Cardiac fibroblast (primary cell): ENCODE results near the gene PARP8.

Source experiments
- DNase-seq, 2 donors: peaks; one replicate each; pipeline versions ENCODE4 v3.0.0 to v3.0.0-alpha.2; 2010; ENCODE audit warnings: low read depth in 2 of 2
- H3K4me3 ChIP-seq, 2 donors: replicated peaks in 1 of 2; 1 replicate in 1 of 2; 2 replicates in 1 of 2; pipeline ENCODE4 v1.5.1; 2011; ENCODE audit warnings: low read depth in 2 of 2, low read length in 2 of 2, mild to moderate bottlenecking in 2 of 2, moderate library complexity in 1 of 2
- CTCF ChIP-seq: IDR thresholded peaks from one replicate; pipeline ENCODE4 v1.5.1; 2011; ENCODE audit warnings: low read depth, mild to moderate bottlenecking, low read length, inconsistent platforms

Gene PARP8

GRCh38 chr5:50889790-50890189 is 223.4 kb downstream of the PARP8 start:
- peak in 1 of 2 donors; percentile 2 for DNase-seq
- H3K4me3 ChIP-seq, result no peak overlapping the region
- no peak for TF ChIP-seq CTCF
